HAP-1 (cell line): ENCODE measurements around the gene ATF6B.

Source experiments
- DNase-seq, 2 experiments: peaks; one replicate each; pipeline ENCODE4 v3.0.0-alpha.2; 2016 to 2020; ENCODE audit warnings: low spot score in 2 of 2
- H3K27me3 ChIP-seq: fragments of 250-450 bp; sonication (Bioruptor Pico); 2 replicates; pipeline ENCODE4 v1.5.1; 2020; ENCODE audit warnings: low read depth, mild to moderate bottlenecking, moderate library complexity
- H3K36me3 ChIP-seq: fragments of 250-450 bp; sonication (Bioruptor Pico); replicated peaks from 2 replicates; pipeline ENCODE4 v1.5.1; 2020; ENCODE audit warnings: mild to moderate bottlenecking
- H3K4me1 ChIP-seq: fragments of 250-450 bp; sonication (Bioruptor Pico); 2 replicates; pipeline ENCODE4 v1.5.1; 2020; ENCODE audit warnings: mild to moderate bottlenecking
- H3K4me3 ChIP-seq: fragments of 250-450 bp; sonication (Bioruptor Pico); 2 replicates; pipeline ENCODE4 v1.5.1; 2020; ENCODE audit warnings: mild to moderate bottlenecking, moderate library complexity
- H3K9me3 ChIP-seq: fragments of 250-450 bp; sonication (Bioruptor Pico); 2 replicates; pipeline ENCODE4 v1.5.1; 2020; ENCODE audit warnings: mild to moderate bottlenecking, moderate library complexity
- in situ Hi-C: fragments of 300-500 bp; cut with MboI; formaldehyde crosslinking; loops from 3 replicates; pipeline ENCODE4 v1.14.3; 2020; ENCODE audit warnings: low sequenced_read_pairs, inconsistent platforms, mixed read lengths

The ATF6B gene

GRCh38 chr6:32167154-32167760, 39.2 kb upstream of the ATF6B start:
- Histone ChIP-seq H3K9me3 (no peaks in the 10 kb centered on the region), H3K27me3 (no peaks in the 10 kb centered on the region), H3K4me3 (no peak overlapping the region), H3K36me3 (peaks cover 52% of the 10 kb centered on the region), H3K4me1 (no peaks in the 10 kb centered on the region)
- no peak for DNase-seq
- in situ Hi-C loops, result no loop called here

- H3K4me3 ChIP-seq, result no peak overlapping the region
- no peaks in the 10 kb centered on the region for H3K4me1 ChIP-seq
- H3K27me3 ChIP-seq, result no peaks in the 10 kb centered on the region
- no peak for DNase-seq
- no peaks in the 10 kb centered on the region for H3K9me3 ChIP-seq
- in situ Hi-C loops, result no loop called here
- H3K36me3 ChIP-seq, result peaks cover 52% of the 10 kb centered on the region
These were observed 38.5 kb upstream of the ATF6B start for GRCh38 chr6:32166411-32167061.

GRCh38 chr6:32164295-32164694, 36.2 kb upstream of the ATF6B start, which contains the start of gene EGFL8:
Gene EGFL8 (plus strand): TSS chr6:32164595. CDS start chr6:32166166, 1,571 bp downstream.
- Histone ChIP-seq H3K4me3 (no peak within 1 kb of the TSS), H3K36me3 (peaks cover 37% of the 10 kb centered on the region), H3K27me3 (no peaks in the 10 kb centered on the region), H3K9me3 (no peaks in the 10 kb centered on the region), H3K4me1 (no peaks in the 10 kb centered on the region)
- in situ Hi-C loops, result no loop called here
- DNase-seq, result no peak

- in situ Hi-C loops, result no loop called here
- no peak overlapping the region for H3K4me3 ChIP-seq
These were observed 35.7 kb upstream of the ATF6B start for GRCh38 chr6:32163559-32164258.

GRCh38 chr6:32158052-32158451, 30.0 kb upstream of the ATF6B start:
- in situ Hi-C loops, result no loop called here
- DNase-seq, result no peak
- H3K4me1 ChIP-seq, result peaks cover 8% of the 10 kb centered on the region
- no peak overlapping the region for H3K4me3 ChIP-seq
- no peaks in the 10 kb centered on the region for H3K9me3 ChIP-seq
- no peaks in the 10 kb centered on the region for H3K27me3 ChIP-seq
- H3K36me3 ChIP-seq, result peaks cover 37% of the 10 kb centered on the region

More at GRCh38 chr6:32163559-32164258, 35.7 kb upstream of the ATF6B start:
- DNase-seq, result no peak
- Histone ChIP-seq H3K36me3 (peaks cover 35% of the 10 kb centered on the region), H3K9me3 (no peaks in the 10 kb centered on the region), H3K27me3 (no peaks in the 10 kb centered on the region), H3K4me1 (no peaks in the 10 kb centered on the region)

GRCh38 chr6:32156891-32157290, 28.8 kb upstream of the ATF6B start:
- no peak for DNase-seq
- Histone ChIP-seq H3K9me3 (no peaks in the 10 kb centered on the region), H3K4me3 (no peak overlapping the region), H3K27me3 (no peaks in the 10 kb centered on the region), H3K36me3 (peaks cover 33% of the 10 kb centered on the region), H3K4me1 (peaks cover 9% of the 10 kb centered on the region)
- in situ Hi-C loops, result no loop called here

- Histone ChIP-seq H3K27me3 (no peaks in the 10 kb centered on the region), H3K4me1 (peaks cover 9% of the 10 kb centered on the region), H3K9me3 (no peaks in the 10 kb centered on the region), H3K4me3 (peak overlapping the region; percentile 87), H3K36me3 (peaks cover 33% of the 10 kb centered on the region)
- peak; percentile 61 to 79 for DNase-seq
- in situ Hi-C loops, result no loop called here
These were observed 26.6 kb upstream of the ATF6B start for GRCh38 chr6:32154514-32155161.

- H3K4me1 ChIP-seq, result peaks cover 9% of the 10 kb centered on the region
- in situ Hi-C loops, result no loop called here
- H3K36me3 ChIP-seq, result peaks cover 30% of the 10 kb centered on the region
- H3K9me3 ChIP-seq, result no peaks in the 10 kb centered on the region
- H3K4me3 ChIP-seq, result peak within 1 kb of the TSS; percentile 87
- H3K27me3 ChIP-seq, result no peaks in the 10 kb centered on the region
- DNase-seq, result peak; percentile 87 to 94
These were observed 25.8 kb upstream of the ATF6B start, which contains the start of gene PPT2 for GRCh38 chr6:32153564-32154513. Gene PPT2 (plus strand): TSS chr6:32154141. CDS start chr6:32154595, 454 bp downstream.

- H3K27me3 ChIP-seq, result no peaks in the 10 kb centered on the region
- no peak for DNase-seq
- in situ Hi-C loops, result no loop called here
- H3K36me3 ChIP-seq, result peaks cover 22% of the 10 kb centered on the region
- peaks cover 9% of the 10 kb centered on the region for H3K4me1 ChIP-seq
- H3K9me3 ChIP-seq, result no peaks in the 10 kb centered on the region
- peak overlapping the region; percentile 87 for H3K4me3 ChIP-seq
These were observed 24.9 kb upstream of the ATF6B start for GRCh38 chr6:32152769-32153563.

GRCh38 chr6:32151863-32152768, 24.1 kb upstream of the ATF6B start, which contains the start of gene PRRT1:
Gene PRRT1 (minus strand): TSS chr6:32151939. CDS start chr6:32151827, 112 bp downstream.
- Histone ChIP-seq H3K4me3 (no peak within 1 kb of the TSS), H3K36me3 (peaks cover 13% of the 10 kb centered on the region), H3K4me1 (peaks cover 9% of the 10 kb centered on the region), H3K27me3 (no peaks in the 10 kb centered on the region), H3K9me3 (no peaks in the 10 kb centered on the region)
- DNase-seq, result no peak
- in situ Hi-C loops, result no loop called here

GRCh38 chr6:32151181-32151862, 23.3 kb upstream of the ATF6B start:
- peaks cover under 1% of the 10 kb centered on the region; the same call in 1 of the 2 replicates for H3K27me3 ChIP-seq
- peaks cover 5% of the 10 kb centered on the region; the same call in 1 of the 2 replicates for H3K36me3 ChIP-seq
- in situ Hi-C loops, result no loop called here
- no peak for DNase-seq
- H3K4me1 ChIP-seq, result peaks cover 9% of the 10 kb centered on the region
- no peak overlapping the region for H3K4me3 ChIP-seq
- H3K9me3 ChIP-seq, result no peaks in the 10 kb centered on the region
